Fibroblast of lung (primary cell): ENCODE data around the gene C3.

Experiments used
- CTCF ChIP-seq, 2 donors: IDR thresholded peaks in 1 of 2; conservative IDR thresholded peaks in 1 of 2; 1 replicate in 1 of 2; 2 replicates in 1 of 2; pipeline ENCODE4 v1.5.1; 2011 to 2012; ENCODE audit warnings: low read length in 2 of 2, control low read depth in 1 of 2, inconsistent platforms in 1 of 2, low read depth in 1 of 2, mild to moderate bottlenecking in 1 of 2
- EZH2 ChIP-seq: IDR thresholded peaks from 2 replicates; pipeline ENCODE4 v1.5.1; 2012; ENCODE audit warnings: low read length, control low read depth, mild to moderate bottlenecking; ENCODE audit errors: missing control alignments

- TF ChIP-seq CTCF (conservative IDR thresholded peaks at IDR 0.05 in 1 of 2, IDR thresholded peaks at IDR 0.05 in 1 of 2; ENCODE audit: low read depth in 1 of 2, low read length in 2 of 2) = no peak
- TF ChIP-seq EZH2 = no peak
These were observed 18.4 kb upstream of the C3 start for GRCh38 chr19:6738787-6739389.
